GM21360 (cell line): Measurements from ENCODE around the gene EHD3.
A peak's percentile ranks its signal among the peaks of the same experiment; 100 is the strongest.

Experiments used
- ATAC-seq: cut with Tn5 transposase; IDR thresholded peaks from one replicate; pipeline ENCODE4 v1.9.1; 2021; ENCODE audit warnings: mild to moderate bottlenecking, moderate library complexity; ENCODE audit not compliant: unreplicated experiment

The EHD3 gene

DNA sequence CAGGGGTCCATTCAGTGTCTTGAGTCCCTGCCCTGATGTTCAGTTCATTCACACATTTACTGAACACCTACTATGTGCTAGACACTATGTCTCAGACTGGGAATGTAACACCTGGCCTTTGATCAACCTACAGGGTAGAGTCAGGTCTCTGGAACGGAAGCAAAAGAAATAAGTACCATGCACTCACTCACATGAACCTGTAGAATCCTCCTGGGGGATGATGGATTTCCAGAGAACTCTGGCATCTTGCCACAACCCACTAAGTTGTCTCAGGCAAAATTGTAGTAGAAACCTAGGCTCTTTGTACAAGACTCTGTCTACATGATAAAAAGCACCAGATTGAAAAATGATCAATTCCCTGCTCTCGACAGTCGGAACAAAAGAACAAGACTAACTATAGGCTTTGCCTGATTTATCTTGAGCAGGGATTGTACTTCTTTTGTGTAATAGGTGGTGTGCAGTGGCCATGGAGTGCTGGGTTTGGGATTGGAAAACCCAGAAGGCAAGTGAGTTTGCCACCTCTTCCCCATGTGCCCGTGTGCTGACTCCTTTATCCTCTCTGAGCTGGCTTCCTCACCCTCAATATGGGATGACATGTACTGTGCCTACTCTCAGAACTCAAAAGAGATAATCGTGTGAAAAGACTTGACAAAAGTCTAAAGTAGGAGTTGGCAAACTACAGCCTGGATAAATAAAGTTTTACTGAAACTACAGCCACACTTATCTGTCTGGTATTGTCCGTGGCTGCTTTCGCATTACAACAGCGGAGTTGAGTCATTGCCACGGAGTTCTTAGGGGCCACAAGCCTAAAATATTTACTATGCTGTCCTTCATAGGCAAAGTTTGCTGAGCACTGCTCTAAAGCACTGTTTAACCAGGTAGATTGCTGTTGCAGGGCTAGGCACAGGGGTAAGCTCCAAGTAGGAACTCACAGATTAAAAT lies 21.0 kb upstream of the EHD3 start:
- no peak for ATAC-seq

DNA sequence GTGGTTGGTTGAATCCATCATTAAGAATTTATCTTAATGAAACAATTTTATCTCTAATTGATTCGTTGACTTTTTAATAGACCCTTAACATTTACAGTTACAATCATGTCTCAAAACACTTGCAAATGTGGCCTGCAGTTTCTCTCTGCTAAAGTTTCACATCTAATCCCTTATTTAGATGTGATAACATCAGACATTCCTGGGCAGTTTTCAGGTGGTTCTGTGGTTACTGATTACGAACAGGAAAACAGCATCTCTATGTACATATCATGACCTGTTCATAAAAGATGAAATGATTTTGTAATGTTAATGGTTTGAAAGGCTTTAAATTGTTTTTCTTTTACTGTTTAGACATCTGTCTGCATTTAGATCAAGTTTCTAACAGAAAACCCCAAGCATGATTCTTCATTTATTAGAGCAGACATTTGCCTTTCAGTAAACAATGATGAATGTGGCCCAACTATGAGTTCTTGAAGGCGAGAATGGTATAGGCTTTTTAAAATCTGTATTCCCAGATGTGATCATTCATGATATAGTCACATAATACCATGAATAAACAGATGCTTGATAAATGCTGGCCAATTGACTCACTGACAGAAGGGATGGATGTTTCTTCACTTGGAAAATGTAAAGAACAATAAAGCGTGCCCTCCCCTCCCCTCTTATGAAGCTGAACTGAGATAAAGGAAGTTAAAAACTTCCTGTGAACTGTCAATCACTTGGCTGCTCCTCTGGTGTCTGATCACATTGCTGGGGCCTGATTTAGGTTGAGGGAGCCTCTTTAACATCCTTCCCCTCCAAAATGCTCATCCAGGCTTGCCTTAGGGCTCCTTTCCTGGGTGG lies 20.1 kb upstream of the EHD3 start:
- ATAC-seq = no peak

DNA sequence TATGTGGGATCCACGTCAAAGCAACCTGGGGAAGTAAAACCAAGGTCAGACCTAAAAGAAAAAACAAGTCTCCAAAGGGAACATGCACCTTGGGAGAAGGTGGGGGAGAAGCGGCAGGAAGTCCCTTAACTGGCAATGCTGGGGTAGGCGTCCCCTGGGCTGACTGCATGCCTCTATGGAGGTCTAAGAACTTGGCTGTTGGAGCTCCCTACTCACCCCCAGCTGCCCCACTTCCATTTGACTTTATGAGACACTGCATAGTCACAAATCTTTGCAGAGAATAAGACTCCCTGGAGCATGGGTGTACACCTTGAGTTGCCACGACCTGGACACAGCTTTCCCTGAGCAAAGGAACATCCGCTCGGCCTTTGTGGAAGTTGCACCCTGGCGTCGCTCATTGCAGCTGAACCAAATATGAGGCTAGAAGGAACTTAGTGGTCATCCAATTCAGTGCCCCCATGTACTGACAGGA lies 19.5 kb upstream of the EHD3 start:
- no peak for ATAC-seq

DNA sequence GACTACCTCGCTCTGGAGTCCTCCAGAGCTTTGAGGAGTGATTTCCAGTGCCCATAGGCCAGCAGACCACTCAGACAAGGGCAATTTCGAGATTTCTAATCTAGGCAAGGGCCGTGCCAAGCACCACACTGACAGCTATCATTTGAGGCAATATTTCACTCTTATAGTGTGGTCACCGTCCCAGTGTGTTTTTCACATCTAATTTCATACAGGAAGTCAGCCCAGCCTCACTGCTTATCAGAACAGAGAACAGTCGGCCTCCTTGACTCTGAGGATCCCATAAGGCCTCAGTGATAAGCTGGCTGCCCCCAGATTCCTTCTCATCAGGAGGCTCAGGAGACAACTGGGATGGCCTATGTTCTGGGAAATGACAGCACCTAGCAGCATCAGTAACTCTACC lies 17.2 kb upstream of the EHD3 start:
- peak; percentile 38 for ATAC-seq

DNA sequence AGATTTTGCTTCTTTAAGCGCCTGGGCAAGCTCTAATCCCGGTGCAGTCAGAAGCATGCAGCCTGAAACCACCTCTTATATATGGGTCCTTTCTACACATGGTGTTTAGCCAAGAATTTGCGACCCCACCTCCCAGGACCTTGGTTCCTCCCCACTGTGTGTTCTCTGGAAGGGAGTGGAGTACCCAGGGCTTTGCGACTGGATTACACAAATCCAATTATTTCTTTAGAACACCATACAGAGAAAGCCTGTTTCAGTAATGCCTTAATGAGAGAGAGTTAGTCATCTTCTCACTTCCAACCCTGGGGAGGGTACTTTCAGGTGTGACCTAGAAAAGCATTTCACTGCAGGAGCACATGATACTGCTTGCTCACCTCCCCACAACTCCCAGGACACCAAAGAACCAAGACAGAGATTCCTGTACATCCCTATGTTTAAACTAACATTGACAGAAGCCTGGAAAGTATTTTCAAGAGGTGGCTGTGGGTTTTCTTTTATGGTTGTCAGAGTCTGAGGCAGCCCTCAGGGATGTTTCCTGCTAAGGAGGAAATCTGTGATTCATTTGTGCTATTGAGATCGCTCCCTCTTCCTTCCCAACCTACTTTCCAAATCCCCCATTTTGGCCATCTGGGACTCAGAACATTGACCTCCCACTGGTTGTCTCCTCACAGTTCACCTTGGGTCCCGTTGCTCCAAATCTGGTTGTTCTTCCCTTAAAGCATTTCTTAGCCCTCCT lies 16.3 kb upstream of the EHD3 start, which contains the start of gene CAPN14:
CAPN14 (minus strand) TSS at position 51 of the 736 bp plus-strand sequence. CDS start 12,068 bp downstream, outside the sequence.
- no peak for ATAC-seq

DNA sequence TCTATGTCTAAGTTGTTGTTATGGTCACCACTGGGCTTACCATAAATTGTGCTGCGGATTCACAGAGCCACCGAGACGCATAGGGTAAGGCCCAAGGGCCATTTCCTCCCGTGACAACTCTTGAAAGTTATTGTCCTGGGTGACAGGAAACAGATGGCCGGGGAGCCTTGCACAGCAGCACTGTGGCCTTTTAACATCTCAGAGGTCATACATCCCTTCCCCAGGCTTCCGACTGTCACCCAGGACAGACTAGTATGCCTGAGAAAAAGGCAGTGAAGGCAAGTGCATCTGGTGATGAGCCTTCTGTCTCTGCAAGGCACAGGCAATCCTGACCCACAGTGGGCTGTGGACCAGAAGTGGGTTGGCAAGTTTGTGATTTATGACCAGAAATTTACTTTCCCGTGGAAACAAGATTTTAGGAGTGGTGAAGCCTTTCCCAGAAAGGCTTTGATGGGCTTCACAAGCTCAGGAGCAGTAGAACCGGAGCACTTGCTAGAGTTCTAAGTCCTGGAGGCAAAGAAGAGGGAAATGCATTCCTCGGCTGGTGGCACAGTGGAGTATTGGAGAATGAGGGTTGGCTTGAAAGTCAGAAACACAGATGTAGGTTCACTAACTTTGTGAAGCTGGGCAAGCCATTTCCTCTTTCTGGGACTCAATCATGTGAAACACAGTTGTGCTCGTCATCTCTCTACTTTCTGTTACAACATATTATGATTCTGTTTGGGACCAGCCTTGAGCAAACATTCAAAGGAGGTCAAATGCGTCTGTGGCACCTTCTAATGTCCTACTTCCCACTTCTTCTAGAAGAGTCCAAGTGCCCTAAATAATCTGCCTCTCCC lies 14.6 kb upstream of the EHD3 start:
- ATAC-seq = peak; percentile 74

DNA sequence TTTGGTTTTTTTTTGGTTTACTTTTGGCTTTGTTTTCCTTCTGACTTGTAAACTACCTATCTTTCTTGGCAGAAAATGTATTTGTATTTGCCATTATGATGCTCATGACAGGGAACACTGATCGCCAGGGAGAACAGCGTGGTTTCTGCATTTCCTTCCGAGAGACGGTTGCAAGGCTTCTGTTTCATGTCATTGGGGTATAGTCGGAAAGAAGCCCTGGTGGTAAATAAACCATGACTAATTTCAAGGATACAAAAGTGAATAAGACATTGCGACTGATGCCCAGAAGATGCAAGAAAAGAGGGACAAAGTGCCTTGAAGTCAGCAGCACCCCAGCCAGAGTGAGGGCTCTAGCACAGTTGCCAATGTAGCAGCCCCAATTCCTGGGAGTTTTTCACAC lies 12.4 kb upstream of the EHD3 start:
- ATAC-seq = no peak

DNA sequence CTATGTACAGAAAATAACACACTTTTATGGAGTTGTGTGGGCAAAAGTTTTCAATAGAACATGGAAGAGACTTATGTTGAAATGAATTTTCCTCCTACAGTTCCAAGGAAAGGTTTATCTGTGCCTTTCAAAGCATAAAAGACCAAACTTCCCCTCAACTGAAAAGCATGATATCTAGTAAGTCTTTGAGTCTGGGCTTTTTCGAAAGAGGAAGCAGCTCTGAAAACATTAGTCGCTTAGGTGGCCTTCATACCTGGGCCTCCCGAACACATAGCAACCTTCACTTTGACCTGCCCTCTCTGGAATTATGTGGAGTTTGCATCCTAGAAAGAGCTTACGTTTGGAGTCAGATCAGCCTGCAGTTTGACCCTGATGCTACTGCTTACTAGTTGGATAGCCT lies 11.9 kb upstream of the EHD3 start:
- no peak for ATAC-seq

DNA sequence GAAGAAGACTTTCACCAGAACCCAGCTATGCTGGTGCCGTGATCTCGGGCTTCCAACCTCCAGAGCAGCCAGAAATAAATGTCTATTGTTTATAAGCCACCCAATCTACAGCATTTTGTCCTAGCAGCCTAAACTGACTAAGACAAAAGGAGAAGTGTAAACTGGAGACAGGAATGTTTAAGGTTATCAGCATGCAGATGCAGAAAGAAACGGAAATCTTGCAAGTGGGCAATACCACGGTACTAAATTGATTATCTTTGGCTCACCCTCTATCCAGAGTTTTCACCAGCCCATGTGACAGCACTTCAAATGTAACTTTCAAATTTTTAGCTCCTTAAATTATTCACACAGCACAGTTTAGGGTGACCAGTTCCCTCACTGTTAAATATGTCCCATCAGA lies 10.9 kb upstream of the EHD3 start:
- ATAC-seq = no peak

DNA sequence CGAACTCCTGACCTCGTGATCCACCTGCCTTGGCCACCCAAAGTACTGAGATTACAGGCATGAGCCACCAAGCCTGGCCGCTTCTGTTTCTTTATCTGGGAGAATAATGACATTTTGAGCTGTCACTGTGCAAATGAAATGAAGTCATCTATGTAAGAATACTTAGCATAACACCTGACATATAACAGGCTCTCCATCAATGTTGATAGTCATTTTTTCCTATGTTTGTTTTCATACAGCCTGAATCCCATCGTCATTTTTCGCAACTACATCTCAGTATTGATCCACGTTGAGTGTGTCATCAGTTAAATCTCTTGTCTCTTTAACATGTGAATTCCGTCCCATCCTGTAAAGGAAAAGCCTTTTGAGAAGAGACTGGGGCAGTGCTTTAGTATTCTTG lies 10.2 kb upstream of the EHD3 start:
- ATAC-seq = no peak

DNA sequence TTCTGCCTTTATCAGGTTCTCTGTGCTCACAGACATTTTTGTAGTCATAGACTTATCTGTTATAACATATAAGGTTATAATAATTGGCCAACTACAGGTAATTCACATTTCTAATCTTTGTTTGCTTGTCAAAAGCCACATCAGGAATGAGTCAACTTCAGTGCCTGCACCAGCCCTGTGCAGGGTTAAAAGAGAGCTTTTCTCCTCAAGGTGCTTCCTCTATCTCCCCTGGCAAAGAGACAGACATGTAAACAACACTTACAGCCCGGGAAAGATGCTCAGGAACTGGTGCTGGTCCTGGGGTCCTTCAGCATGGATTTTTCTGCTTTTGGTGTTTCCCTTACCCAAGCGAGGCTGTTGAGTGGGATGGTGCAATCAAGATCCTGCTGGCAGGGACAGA lies 7.7 kb upstream of the EHD3 start:
- ATAC-seq = no peak

DNA sequence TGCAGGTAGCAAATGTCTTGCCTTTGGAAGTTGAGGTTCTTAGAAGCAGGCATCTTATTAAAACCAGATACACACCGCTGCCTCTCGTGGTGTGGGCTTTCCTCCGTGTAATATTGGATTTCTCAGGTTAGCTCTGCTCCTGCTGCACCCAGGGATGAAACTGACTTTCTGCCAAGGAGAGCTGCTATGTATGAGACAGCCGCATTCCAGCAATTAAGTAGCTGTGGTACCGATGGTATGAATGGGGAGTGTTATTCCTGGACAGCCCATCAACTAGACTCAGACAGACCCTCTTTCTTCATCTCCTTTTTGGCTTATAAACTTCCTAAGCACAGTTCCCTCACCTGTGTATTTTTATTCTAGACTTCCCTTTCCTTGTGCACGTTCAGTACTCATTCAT lies 6.8 kb upstream of the EHD3 start:
- no peak for ATAC-seq

DNA sequence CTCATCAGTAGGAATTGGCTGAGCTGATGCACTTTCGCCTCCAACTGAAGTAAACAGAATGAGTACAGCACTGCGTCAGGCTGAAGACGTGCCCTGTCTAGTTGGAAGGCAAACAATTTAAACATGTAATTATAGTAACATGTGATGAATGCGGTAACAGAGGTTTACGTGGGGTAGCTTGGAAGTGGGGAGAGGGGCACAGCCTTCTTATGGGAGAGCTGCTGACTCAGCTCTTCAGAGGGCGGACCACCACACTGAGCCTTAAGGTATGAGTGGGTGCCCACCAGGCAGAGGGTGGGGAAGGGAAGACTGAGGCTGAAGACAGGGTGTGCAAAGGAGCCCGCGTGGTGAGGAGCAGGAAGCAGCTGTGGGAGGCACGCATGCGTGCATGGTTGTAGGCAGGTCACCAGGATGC lies 6.2 kb upstream of the EHD3 start:
- ATAC-seq = no peak

DNA sequence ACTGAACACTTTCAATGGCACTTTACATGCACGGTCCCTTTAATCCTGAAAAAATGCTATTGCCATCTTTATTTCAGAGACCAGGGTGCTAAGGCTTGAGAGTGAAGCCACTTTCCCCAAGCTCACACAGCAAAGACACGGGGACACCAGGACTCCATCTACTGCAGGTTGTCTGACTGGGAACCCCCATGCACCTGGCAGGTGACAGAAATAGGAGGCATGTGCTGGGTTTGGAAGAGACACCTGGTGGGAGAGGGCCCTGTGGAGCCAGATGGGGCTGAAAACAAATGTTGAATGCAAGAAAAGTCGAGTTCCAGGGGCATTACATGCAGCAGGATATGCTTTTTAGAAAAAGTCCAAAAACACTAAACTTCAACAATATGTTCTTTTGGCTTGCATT lies 5.2 kb upstream of the EHD3 start:
- no peak for ATAC-seq

DNA sequence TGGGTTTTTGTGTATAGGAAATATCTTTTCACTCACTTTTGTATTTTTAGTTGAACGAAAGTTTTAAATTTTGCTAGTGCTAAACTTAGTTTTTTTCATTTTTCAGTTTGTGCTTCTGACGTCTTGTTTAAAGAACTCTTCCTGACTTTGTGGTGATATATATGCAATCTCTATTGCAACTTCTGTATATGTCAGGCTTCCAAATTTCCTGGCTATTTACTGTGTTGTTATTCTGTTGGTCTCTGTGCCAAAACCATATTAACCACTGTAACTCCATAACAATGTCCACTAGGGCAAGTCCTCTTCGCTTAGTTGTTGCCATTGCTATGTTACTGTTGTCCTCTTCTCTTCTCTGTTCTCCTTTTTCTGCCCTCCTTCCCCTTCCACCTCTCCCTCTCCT lies 3.2 kb upstream of the EHD3 start:
- no peak for ATAC-seq

DNA sequence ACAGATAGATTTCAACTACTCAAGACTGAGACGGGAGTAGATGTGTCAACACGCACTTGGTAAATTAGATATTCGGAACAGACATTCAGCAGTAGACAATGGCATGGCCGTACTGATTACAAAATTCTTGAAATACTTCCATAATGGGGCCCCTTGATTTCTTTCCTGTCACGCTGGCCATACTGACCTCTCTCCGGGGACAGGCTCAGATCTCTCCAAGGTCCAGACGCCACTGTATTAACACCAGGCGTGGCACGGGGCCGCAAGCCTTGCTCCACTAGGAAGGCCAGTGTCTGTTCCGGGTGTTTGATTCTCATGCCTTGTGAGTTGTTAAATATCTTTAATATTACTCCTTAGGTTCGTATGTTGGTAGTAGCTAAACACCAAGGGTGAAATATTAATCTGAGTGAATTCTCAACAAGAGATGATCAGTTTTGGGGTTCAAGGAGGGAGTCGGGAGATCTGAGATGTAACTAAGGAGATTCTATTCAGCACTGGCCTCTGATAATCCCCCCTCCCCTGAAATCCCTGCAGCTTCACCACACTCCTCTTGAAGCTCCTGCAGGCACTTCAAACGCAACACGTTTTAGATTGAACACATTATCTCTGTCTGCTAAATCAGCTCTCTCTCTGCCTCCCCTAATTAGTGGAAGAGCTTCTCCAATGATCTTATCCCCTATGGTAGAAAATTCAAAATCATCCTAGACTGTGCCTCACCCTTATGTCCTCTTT lies 2.2 kb upstream of the EHD3 start:
- no peak for ATAC-seq

DNA sequence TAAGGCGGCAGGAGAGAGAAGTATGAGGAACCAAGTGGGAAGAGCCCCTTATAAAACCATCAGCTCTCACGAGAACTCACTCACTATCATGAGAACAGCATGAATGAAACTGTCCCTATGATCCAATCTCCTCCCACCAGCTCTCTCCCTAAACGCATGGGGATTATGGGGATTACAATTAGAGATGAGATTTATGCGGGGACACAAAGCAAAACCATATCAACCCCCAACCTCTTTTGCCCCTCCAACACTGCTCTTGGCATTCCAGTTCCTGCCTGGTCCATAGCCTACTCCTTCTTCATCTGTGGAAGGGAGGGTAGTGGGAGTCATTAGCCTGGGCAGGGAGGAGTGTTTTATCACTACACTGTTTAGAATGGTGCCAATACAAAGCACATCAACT lies 1.4 kb upstream of the EHD3 start:
- no peak for ATAC-seq

DNA sequence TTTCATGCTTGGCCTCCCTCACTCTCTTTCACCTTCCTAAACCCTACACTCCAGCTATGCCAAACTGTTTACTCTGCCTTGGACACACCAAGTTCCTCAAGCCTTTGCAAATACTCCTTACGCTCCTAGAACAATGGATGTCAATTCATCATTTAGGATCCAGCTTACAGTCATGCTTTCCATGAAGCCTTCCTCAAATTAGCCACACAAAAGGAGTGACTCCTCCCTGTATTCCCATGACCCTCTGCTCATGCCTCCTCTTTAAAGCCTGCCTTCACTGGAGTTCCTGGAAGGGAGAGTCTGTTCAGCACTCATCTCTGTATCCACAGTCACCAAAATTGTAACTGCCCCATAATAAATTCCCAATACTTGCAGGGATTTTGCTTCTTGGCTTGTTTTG lies 721 bp upstream of the EHD3 start:
- ATAC-seq = no peak

DNA sequence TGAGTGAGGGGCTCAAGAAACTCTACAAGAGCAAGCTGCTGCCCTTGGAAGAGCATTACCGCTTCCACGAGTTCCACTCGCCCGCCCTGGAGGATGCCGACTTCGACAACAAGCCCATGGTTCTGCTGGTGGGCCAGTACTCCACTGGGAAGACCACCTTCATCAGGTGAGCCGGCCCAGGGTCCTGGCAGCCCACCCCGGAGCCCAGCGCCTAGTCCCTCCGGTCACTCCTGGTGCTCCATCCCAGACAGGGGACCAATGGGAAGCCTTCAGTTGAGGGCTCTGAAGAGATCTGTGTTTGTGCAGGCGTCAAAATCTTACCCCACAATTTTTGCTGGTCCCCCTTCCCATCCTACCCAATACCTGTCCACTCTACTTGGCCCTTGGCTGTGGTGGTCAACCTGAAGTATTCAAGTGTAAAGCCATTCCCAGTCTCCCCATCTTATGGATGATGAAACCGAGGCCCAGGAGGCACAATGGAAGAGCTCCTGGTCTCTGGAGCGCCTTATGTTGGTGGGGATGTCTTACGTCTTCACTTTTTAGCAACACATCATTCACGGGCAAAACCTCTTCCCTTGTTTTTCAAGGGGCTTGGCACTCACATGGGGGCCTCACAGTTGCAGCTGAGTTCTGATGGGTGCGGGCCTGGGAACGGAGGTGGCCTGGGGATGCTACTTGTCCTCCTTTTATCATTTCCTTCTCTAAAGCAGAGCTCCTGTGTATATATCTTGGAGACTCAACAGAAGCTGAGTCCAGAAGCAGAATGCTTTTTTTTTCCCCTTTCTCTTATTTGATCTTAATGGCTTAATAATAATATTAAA lies 941 bp downstream of the EHD3 start:
- no peak for ATAC-seq
